HG02870 (cell line): ENCODE data around the gene LGSN.
A peak's percentile ranks its signal among the peaks of the same experiment; 100 is the strongest.
"Not testable (repeated sequence)": the region's sequence is repeated elsewhere in the genome, so short reads cannot be mapped to it uniquely, and the experiment has no call there.

Experiments
- ATAC-seq: cut with Tn5 transposase; IDR thresholded peaks from one replicate; pipeline ENCODE4 v1.9.1; 2021; ENCODE audit warnings: mild to moderate bottlenecking, moderate library complexity; ENCODE audit not compliant: unreplicated experiment

The LGSN gene

DNA sequence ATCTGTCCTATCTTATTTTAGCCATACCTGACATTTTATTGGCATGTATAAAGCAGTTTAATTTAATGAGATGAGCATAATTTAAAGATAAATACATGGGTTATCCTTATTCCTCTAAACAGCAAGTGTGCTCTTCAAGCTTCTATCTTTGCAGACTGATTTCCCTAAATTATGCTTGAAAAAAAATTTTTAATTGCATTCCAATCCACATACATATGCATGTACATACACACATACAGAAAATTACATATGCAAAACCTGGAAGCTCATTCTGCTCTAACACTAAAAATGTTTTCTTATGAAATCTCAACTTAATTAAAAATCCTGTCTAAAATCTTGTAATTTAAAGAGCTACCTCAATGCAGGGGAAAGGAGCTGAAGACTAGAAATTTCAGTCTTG is 73.2 kb downstream of the LGSN start:
- no peak for ATAC-seq

DNA sequence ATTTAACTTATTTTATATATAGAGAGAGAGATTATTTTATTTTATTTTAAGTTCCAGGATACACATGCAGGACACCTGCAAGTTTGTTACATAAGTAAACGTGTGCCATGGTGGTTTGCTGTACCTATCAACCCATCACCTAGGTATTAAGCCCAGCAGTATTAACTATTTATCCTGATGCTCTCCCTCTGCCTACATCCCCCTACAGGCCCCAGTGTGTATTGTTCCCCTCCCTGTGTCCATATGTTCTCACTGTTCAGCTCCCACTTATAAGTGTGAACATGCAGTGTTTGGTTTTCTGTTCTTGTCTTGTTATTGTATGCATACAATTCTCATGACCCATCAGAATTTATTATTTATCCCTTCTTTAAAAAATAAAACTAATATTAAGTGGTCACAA is 73.9 kb downstream of the LGSN start:
- peak; percentile 73 for ATAC-seq

- ATAC-seq = no peak
Observed at GRCh38 chr6:63245420-63245819, 74.4 kb downstream of the LGSN start.

DNA sequence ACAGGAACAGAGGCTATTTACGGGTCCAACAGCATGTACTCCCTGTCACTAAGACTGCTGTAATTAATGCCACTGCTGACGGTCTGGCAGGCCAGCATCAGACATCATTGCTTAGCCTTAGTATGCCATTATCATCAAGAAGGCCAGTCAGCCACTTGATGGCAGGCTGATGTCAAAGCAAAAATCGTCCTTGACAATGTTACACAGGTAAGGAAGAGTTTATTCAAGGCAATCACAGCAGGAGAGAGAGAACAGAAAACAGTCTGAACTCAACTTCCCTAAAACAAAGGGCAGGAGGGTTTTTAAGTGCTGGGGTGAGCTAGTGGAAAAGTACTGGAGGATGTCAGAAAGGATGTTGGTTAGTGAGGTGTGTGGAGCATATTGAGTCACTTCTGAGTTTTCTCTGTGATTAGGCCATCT is 83.4 kb downstream of the LGSN start:
- ATAC-seq = peak; percentile 96

GRCh38 chr6:63230511-63230910 is 89.3 kb downstream of the LGSN start:
- not testable (repeated sequence) for ATAC-seq

DNA sequence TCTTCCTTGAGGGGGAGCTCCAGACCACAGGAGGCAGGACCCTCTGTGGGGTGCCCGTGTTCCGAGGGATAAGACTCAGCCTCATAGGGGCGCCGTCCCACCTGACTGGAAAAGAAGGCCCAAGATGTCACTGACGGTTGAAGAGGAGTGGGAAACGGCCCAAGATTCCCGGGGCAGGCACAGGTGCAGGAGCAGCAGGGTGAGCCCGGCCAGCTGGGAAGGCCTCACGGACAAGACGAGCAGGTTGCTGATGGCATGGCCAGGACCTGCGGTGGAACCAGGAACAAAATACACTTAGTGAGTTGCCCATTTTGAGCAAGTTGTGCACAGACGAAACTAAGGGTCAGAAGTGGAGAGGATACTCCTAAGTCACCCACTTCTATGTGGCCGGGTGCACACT is 89.8 kb downstream of the LGSN start:
- ATAC-seq = not testable (repeated sequence)

- not testable (repeated sequence) for ATAC-seq
Observed at GRCh38 chr6:63227928-63228894, 91.6 kb downstream of the LGSN start.

- not testable (repeated sequence) for ATAC-seq
Observed at GRCh38 chr6:63225987-63226386, 93.8 kb downstream of the LGSN start.
